PFSK-1 (cell line): Measurements from ENCODE around the gene TMEM139.
A peak's percentile ranks its signal among the peaks of the same experiment; 100 is the strongest.

ENCODE experiments used
- FOXP2 ChIP-seq: optimal IDR thresholded peaks from 2 replicates; pipeline ENCODE3; 2011; ENCODE audit warnings: borderline replicate concordance, control low read depth, inconsistent platforms; ENCODE audit not compliant: insufficient read depth; ENCODE audit errors: extremely low read length, extremely low read depth
- POLR2AphosphoS5 ChIP-seq: IDR thresholded peaks from 2 replicates; pipeline ENCODE4 v1.6.1; 2012; ENCODE audit warnings: low read depth, mild to moderate bottlenecking, control low read depth, low read length, moderate library complexity
- REST ChIP-seq, 2 experiments: IDR thresholded peaks; 2 replicates each; pipeline versions ENCODE4 v1.6.1 to v1.8.0; 2011 to 2012; ENCODE audit warnings: low read depth in 2 of 2, low read length in 2 of 2, control low read depth in 1 of 2, inconsistent platforms in 1 of 2, mild to moderate bottlenecking in 1 of 2, moderate library complexity in 1 of 2; ENCODE audit not compliant: insufficient read depth in 1 of 2
- SIN3A ChIP-seq: IDR thresholded peaks from 2 replicates; pipeline ENCODE4 v1.6.1; 2012; ENCODE audit warnings: mild to moderate bottlenecking, low read length, moderate library complexity, borderline replicate concordance; ENCODE audit not compliant: insufficient read depth
- TAF1 ChIP-seq: IDR thresholded peaks from 2 replicates; pipeline ENCODE4 v1.6.1; 2012; ENCODE audit warnings: low read length, control low read depth, borderline replicate concordance; ENCODE audit not compliant: insufficient read depth

TMEM139 gene

GRCh38 chr7:143320620-143321019 is 35.9 kb downstream of the TMEM139 start:
- TF ChIP-seq FOXP2 (no peak), REST (IDR thresholded peaks at IDR 0.05; ENCODE audit: insufficient read depth in 1 of 2, low read depth in 2 of 2, low read length in 2 of 2) (no peak), POLR2AphosphoS5 (no peak), TAF1 (no peak)

- TF ChIP-seq POLR2AphosphoS5 (no peak), SIN3A (no peak), TAF1 (no peak), REST (IDR thresholded peaks at IDR 0.05; ENCODE audit: insufficient read depth in 1 of 2, low read depth in 2 of 2, low read length in 2 of 2) (no peak), FOXP2 (no peak)
These were observed 36.5 kb downstream of the TMEM139 start for GRCh38 chr7:143321242-143321641.

GRCh38 chr7:143321734-143322133 is 37.0 kb downstream of the TMEM139 start:
- TF ChIP-seq POLR2AphosphoS5 (no peak), REST (IDR thresholded peaks at IDR 0.05; ENCODE audit: insufficient read depth in 1 of 2, low read depth in 2 of 2, low read length in 2 of 2) (peak; percentile 36 to 86; a peak in 3 of 4 replicates)

- TF ChIP-seq FOXP2, result no peak
- no peak for TF ChIP-seq POLR2AphosphoS5
- TF ChIP-seq REST (IDR thresholded peaks at IDR 0.05; ENCODE audit: insufficient read depth in 1 of 2, low read depth in 2 of 2, low read length in 2 of 2), result no peak
- no peak for TF ChIP-seq SIN3A
- no peak for TF ChIP-seq TAF1
These were observed 38.2 kb downstream of the TMEM139 start for GRCh38 chr7:143322760-143323633.

- TF ChIP-seq POLR2AphosphoS5, result no peak
- no peak for TF ChIP-seq TAF1
- TF ChIP-seq REST (IDR thresholded peaks at IDR 0.05; ENCODE audit: insufficient read depth in 1 of 2, low read depth in 2 of 2, low read length in 2 of 2), result no peak
- no peak for TF ChIP-seq SIN3A
- TF ChIP-seq FOXP2, result no peak
These were observed 38.9 kb downstream of the TMEM139 start for GRCh38 chr7:143323653-143324052.
